Endothelial cell of umbilical vein (primary cell): ENCODE measurements around the gene AP2A2. TPM values are rescaled to one million over a fixed set of nuclear protein-coding genes. Genes with fewer than 3 reads are reported as not detected.

Experiments
- BruUV-seq: library from RNA; stranded (reverse); fragments of 400-500 nt; replicated peaks from 2 replicates; lab custom pipeline; 2021; lab: Mats Ljungman, UMichigan
- CTCF ChIA-PET: fragments of 300-600, 350-600 bp; sonication (Branson Sonifier 250); formaldehyde crosslinking; loops from one replicate; lab custom pipeline; 2021; ENCODE audit warnings: antibody characterized with exemption, inconsistent platforms; lab: Charles Lee
- POLR2A ChIA-PET: fragments of 300-600, 350-600 bp; sonication (Branson Sonifier 250); formaldehyde crosslinking; loops from one replicate; lab custom pipeline; 2021; ENCODE audit warnings: antibody characterized with exemption, inconsistent platforms; lab: Charles Lee
- DNase-seq: peaks from one replicate; pipeline ENCODE4 v3.0.0-alpha.2; 2011; ENCODE audit warnings: low read depth, low spot score
- FAIRE-seq: peaks from 2 replicates; lab custom pipeline; 2011; peaks lifted over from hg19 to GRCh38; lab: Jason Lieb, UNC
- H2AFZ ChIP-seq: 2 replicates; pipeline ENCODE4 v1.6.0; 2012; ENCODE audit warnings: low read depth, low read length, control low read depth, inconsistent platforms
- H3K27ac ChIP-seq: 2 replicates; pipeline ENCODE4 v1.5.1; 2011; ENCODE audit warnings: low read depth, mild to moderate bottlenecking, control low read depth, low read length, moderate library complexity; ENCODE audit not compliant: insufficient read depth
- H3K27me3 ChIP-seq, 2 experiments: 2 replicates each; pipeline versions ENCODE4 v1.6.0 to v1.6.1; 2011; ENCODE audit warnings: low read length in 2 of 2, mixed read lengths in 1 of 2; ENCODE audit not compliant: control insufficient read depth in 2 of 2, insufficient read depth in 2 of 2
- H3K36me3 ChIP-seq, 2 experiments: 2 replicates in 1 of 2; 3 replicates in 1 of 2; pipeline ENCODE4 v1.5.1; 2011; ENCODE audit warnings: low read length in 2 of 2, mild to moderate bottlenecking in 1 of 2, moderate library complexity in 1 of 2; ENCODE audit not compliant: control insufficient read depth in 2 of 2, insufficient read depth in 2 of 2; ENCODE audit errors: extremely low read depth in 1 of 2
- H3K4me1 ChIP-seq: 3 replicates; pipeline ENCODE4 v1.5.1; 2011; ENCODE audit warnings: mild to moderate bottlenecking, low read length; ENCODE audit not compliant: control insufficient read depth, insufficient read depth; ENCODE audit errors: extremely low read depth
- H3K4me2 ChIP-seq: 2 replicates; pipeline ENCODE4 v1.6.1; 2011; ENCODE audit warnings: low read length, control low read depth, mixed read lengths; ENCODE audit not compliant: insufficient read depth
- H3K4me3 ChIP-seq, 3 experiments: fragments of 200-600 bp in 1 of 3; sonication (generic), shearing (Covaris generic) in 1 of 3; replicated peaks in 1 of 3; 2 replicates each; pipeline ENCODE4 v1.5.1; 2011 to 2016; ENCODE audit warnings: control low read depth in 3 of 3, low read length in 3 of 3, mild to moderate bottlenecking in 2 of 3, inconsistent platforms in 1 of 3, low read depth in 1 of 3, moderate library complexity in 1 of 3; ENCODE audit not compliant: insufficient read depth in 1 of 3
- H3K79me2 ChIP-seq: 2 replicates; pipeline ENCODE4 v1.6.0; 2012; ENCODE audit warnings: low read length, inconsistent platforms; ENCODE audit not compliant: control insufficient read depth, insufficient read depth
- H3K9ac ChIP-seq: replicated peaks from 2 replicates; pipeline ENCODE3; 2011; ENCODE audit warnings: low read length, control low read depth; ENCODE audit not compliant: insufficient read depth; ENCODE audit errors: extremely low read depth
- H3K9me1 ChIP-seq: replicated peaks from 3 replicates; pipeline ENCODE4 v1.6.0; 2011; ENCODE audit warnings: mild to moderate bottlenecking, low read length; ENCODE audit not compliant: control insufficient read depth, insufficient read depth; ENCODE audit errors: extremely low read depth
- H3K9me3 ChIP-seq: replicated peaks from 2 replicates; pipeline ENCODE4 v1.5.1; 2012; ENCODE audit warnings: low read length, inconsistent platforms; ENCODE audit not compliant: control insufficient read depth, insufficient read depth
- H4K20me1 ChIP-seq: replicated peaks from 2 replicates; pipeline ENCODE3; 2011; ENCODE audit warnings: mild to moderate bottlenecking, low read length; ENCODE audit not compliant: control insufficient read depth, insufficient read depth; ENCODE audit errors: extremely low read depth
- EZH2 ChIP-seq: IDR thresholded peaks from 2 replicates; pipeline ENCODE4 v1.6.1; 2012; ENCODE audit warnings: borderline replicate concordance, low read depth, mild to moderate bottlenecking, moderate library complexity, low read length, inconsistent platforms; ENCODE audit not compliant: severe bottlenecking
- FOS ChIP-seq: IDR thresholded peaks from 2 replicates; pipeline ENCODE4 v1.6.1; 2011; ENCODE audit warnings: mild to moderate bottlenecking, low read length, moderate library complexity, borderline replicate concordance; ENCODE audit not compliant: insufficient read depth
- GATA2 ChIP-seq: IDR thresholded peaks from 2 replicates; pipeline ENCODE4 v1.7.0; 2011; ENCODE audit warnings: low read depth, mild to moderate bottlenecking, moderate library complexity, mixed read lengths, low read length; ENCODE audit not compliant: insufficient read length, insufficient read depth
- JUN ChIP-seq: IDR thresholded peaks from 2 replicates; pipeline ENCODE4 v1.6.1; 2011; ENCODE audit warnings: borderline replicate concordance, low read depth; ENCODE audit not compliant: insufficient read length, insufficient read depth
- MYC ChIP-seq: IDR thresholded peaks from one replicate; pipeline ENCODE4 v1.6.1; 2011; ENCODE audit warnings: mild to moderate bottlenecking, low read depth, low read length
- POLR2A ChIP-seq: IDR thresholded peaks from 2 replicates; pipeline ENCODE4 v1.6.1; 2012; ENCODE audit warnings: low read depth, mild to moderate bottlenecking, control low read depth, low read length
- POLR2AphosphoS5 ChIP-seq: IDR thresholded peaks from 2 replicates; pipeline ENCODE4 v1.6.1; 2012; ENCODE audit warnings: low read depth, mild to moderate bottlenecking, control low read depth, low read length, moderate library complexity; ENCODE audit not compliant: insufficient read depth
- dilution Hi-C: fragments of 300-500 bp; cut with MboI; formaldehyde crosslinking; loops from one replicate; pipeline ENCODE4 v1.15.0; 2019; ENCODE audit warnings: low sequenced_read_pairs; ENCODE audit not compliant: extremely low pct_ligation_motif_present
- intact Hi-C: fragments of 100-400 bp; cut with micrococcal nuclease; formaldehyde crosslinking; loops from one replicate; pipeline ENCODE4 v1.10.0; 2022
- polyA plus RNA-seq, 4 experiments: library from polyadenylated mRNA; depleted of rRNA in 3 of 4; stranded (reverse) in 3 of 4; unstranded in 1 of 4; fragments of >200 nt; gene quantifications; 2 replicates each; pipeline versions ENCODE4 v1.2.1 to v1.2.3, GENCODE V29; 2011 to 2012; ENCODE audit warnings: missing spikeins in 1 of 4
- total RNA-seq: library from RNA; stranded (reverse); gene quantifications from 2 replicates; pipeline ENCODE4 v1.2.3, GENCODE V29; 2021
- TF ChIP-seq, protein P1 (sequence below): IDR thresholded peaks from 2 replicates; pipeline ENCODE4 v1.6.1; 2011; ENCODE audit not compliant: insufficient read depth, insufficient read length
- TF ChIP-seq, protein P2 (sequence below), 2 donors: IDR thresholded peaks; 1 replicate in 1 of 2; 2 replicates in 1 of 2; pipeline ENCODE4 v1.5.1; 2011; ENCODE audit warnings: low read length in 2 of 2, mild to moderate bottlenecking in 2 of 2, moderate library complexity in 2 of 2, control low read depth in 1 of 2, inconsistent platforms in 1 of 2, low read depth in 1 of 2; ENCODE audit not compliant: insufficient read depth in 1 of 2; ENCODE audit errors: extremely low read depth in 1 of 2

AP2A2 gene
- total and polyA plus RNA-seq, 2 donors (not counting 3 experiments of a cell fraction or from before 2014, with no cell fraction given), result 89.5 to 92.6 TPM

DNA sequence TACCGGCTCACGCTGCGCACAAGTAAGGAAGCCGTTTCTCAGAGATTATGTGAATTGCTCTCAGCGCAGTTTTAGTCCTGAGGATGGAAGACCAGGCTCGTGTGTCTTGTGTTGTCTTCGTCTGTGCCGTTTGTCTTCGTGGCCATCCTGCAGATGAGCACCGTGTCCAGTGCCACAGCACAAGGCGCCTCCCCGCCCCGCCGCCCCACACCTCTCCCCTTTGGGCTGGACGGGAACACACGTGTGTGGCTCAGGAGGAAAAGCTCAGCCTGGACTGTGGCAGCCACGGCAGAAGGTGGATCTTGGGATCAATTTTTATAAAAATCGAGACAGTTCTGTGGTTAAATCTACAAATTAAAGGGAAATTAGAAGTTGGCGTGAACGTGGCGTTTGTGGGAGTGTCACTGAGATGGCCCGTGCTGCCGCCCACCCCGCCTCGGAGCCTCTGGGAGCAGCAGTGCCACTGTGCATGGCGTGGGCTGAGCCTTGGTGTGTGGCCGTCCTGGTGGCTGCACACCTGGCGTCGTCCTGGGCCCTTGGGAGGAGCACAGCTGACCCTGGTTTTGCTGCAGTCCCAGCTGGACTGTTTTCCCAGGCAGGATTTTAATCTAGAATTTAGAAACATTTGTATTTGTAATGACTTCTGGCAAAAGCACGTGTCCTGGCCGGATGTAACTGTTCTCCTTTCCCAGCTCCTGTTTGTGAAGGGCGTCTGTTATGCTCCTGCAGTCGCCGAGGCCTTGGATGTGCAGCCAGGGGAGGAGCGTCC, 85.1 kb downstream of the AP2A2 start:
- no peaks in the 10 kb centered on the region for H3K27me3 ChIP-seq
- dilution Hi-C loops (no loop called here), intact Hi-C loops (no loop called here)
- no peaks in the 10 kb centered on the region for H3K9me3 ChIP-seq
- no peak overlapping the region for H3K27ac ChIP-seq
- H3K79me2 ChIP-seq, result no peaks in the 10 kb centered on the region
- H3K4me1 ChIP-seq, result no peaks in the 10 kb centered on the region
- no peak overlapping the region for H3K4me2 ChIP-seq
- BruUV-seq, result TSS peak; percentile 35
- POLR2A ChIA-PET, result no interaction called here
- H3K9me1 ChIP-seq, result no peaks in the 10 kb centered on the region
- H4K20me1 ChIP-seq, result no peaks in the 10 kb centered on the region
- H3K4me3 ChIP-seq, result no peak overlapping the region
- CTCF ChIA-PET, result interaction anchor here (1.6 kb wide), 1 partner anchor 15 kb away, joined by 3 read pairs; no protein-coding TSS in a partner anchor
- FAIRE-seq (no peak), DNase-seq (no peak)
- TF ChIP-seq MYC, result no peak
- no peak overlapping the region for H2AFZ ChIP-seq
- H3K36me3 ChIP-seq, result peaks cover 11 to 40% of the 10 kb centered on the region in 2 experiments
- no peak overlapping the region for H3K9ac ChIP-seq

DNA sequence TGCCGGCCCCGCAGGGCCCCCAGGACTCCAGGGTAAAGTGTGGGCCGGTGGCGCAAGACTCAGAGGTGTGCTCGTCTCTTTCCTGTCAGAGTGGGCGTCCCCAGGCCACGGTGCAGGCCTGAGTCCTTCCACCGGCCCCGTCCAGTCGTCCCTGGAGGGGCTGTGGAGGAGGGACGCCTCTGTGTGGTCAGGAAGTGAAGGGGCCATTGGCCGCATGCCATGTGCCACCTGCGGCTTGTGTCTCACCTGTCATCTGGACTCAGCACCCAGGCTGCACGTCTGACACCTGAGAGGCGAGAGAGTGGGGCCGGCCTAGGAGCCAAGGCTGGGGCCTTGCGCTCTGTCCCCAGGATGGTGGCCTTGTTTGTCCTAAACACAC, 85.6 kb downstream of the AP2A2 start:
- dilution Hi-C loops (no loop called here), intact Hi-C loops (no loop called here)
- H3K9ac ChIP-seq, result no peak overlapping the region
- CTCF ChIA-PET, result interaction anchor here (1.6 kb wide), 1 partner anchor 15 kb away, joined by 3 read pairs; no protein-coding TSS in a partner anchor
- no peak overlapping the region for H3K27ac ChIP-seq
- H3K79me2 ChIP-seq, result no peaks in the 10 kb centered on the region
- FAIRE-seq, result no peak
- no peak for DNase-seq
- TF ChIP-seq MYC (no peak), POLR2AphosphoS5 (no peak), FOS (no peak), EZH2 (no peak), POLR2A (no peak), GATA2 (no peak), JUN (no peak)
- TF ChIP-seq, protein P1, sequence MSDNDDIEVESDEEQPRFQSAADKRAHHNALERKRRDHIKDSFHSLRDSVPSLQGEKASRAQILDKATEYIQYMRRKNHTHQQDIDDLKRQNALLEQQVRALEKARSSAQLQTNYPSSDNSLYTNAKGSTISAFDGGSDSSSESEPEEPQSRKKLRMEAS, result no peak
- TF ChIP-seq, protein P2, sequence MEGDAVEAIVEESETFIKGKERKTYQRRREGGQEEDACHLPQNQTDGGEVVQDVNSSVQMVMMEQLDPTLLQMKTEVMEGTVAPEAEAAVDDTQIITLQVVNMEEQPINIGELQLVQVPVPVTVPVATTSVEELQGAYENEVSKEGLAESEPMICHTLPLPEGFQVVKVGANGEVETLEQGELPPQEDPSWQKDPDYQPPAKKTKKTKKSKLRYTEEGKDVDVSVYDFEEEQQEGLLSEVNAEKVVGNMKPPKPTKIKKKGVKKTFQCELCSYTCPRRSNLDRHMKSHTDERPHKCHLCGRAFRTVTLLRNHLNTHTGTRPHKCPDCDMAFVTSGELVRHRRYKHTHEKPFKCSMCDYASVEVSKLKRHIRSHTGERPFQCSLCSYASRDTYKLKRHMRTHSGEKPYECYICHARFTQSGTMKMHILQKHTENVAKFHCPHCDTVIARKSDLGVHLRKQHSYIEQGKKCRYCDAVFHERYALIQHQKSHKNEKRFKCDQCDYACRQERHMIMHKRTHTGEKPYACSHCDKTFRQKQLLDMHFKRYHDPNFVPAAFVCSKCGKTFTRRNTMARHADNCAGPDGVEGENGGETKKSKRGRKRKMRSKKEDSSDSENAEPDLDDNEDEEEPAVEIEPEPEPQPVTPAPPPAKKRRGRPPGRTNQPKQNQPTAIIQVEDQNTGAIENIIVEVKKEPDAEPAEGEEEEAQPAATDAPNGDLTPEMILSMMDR (IDR thresholded peaks at IDR 0.05; ENCODE audit: extremely low read depth in 1 of 2, insufficient read depth in 1 of 2, low read depth in 1 of 2, low read length in 2 of 2), result no peak
- BruUV-seq, result no TSS peak
- peaks cover 11 to 40% of the 10 kb centered on the region in 2 experiments for H3K36me3 ChIP-seq
- H3K4me1 ChIP-seq, result no peaks in the 10 kb centered on the region
- no peaks in the 10 kb centered on the region for H3K9me1 ChIP-seq
- no peaks in the 10 kb centered on the region for H4K20me1 ChIP-seq
- H2AFZ ChIP-seq, result no peak overlapping the region
- POLR2A ChIA-PET, result no interaction called here
- no peak overlapping the region for H3K4me2 ChIP-seq
- no peaks in the 10 kb centered on the region for H3K9me3 ChIP-seq
- H3K4me3 ChIP-seq, result no peak overlapping the region
- no peaks in the 10 kb centered on the region for H3K27me3 ChIP-seq
